Middle frontal gyrus (tissue), 1 donor: ENCODE measurements around the gene PRPF4.

Source experiments
- DNase-seq: peaks from one replicate; pipeline ENCODE4 v3.0.0-alpha.2; 2015; ENCODE audit warnings: low spot score; ENCODE audit errors: extremely low spot score

The PRPF4 gene

DNA sequence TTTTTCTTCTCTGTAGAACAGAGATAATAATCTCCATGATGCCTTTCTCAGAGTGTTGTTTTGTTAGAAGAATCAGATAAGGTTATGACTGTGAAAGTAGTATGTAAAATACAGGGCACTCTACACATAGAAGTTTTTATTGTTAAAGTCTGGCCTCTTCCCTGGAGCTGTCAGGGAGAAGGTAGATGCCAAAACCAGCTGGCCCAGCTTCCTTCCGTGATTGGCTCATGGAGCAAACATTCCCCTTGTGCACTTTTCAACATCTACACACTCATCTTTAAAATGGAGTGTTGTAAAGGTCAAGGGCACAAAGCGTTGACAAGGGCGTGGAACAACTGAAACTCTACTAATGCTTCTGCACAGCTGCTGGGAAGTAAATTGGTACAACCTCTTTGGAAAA lies 35.1 kb downstream of the PRPF4 start:
- no peak for DNase-seq

- no peak for DNase-seq
These were observed 36.5 kb downstream of the PRPF4 start for GRCh38 chr9:113311961-113312360.

- DNase-seq = no peak
These were observed 37.8 kb downstream of the PRPF4 start for GRCh38 chr9:113313261-113313660.

GRCh38 chr9:113315231-113315630 lies 39.8 kb downstream of the PRPF4 start:
- DNase-seq = no peak

DNA sequence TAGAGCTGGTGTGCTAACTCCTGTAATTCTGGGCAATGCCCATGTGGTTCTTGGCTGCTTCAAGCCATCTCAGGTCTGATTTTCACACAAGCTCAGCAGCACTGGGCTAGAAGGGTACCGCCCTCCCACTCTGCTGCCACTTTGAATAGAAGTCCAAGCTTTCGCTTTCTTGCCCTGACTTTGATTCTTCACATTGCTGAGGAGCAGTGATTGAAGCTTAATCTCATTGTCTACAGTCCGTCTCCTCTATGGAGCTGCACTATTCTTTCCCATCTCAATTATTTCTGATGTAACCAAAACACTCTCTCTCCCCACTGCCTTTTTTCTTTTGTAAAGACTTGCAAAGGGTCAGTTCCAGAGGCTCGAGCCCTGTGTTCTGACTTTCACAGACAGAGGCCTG lies 40.6 kb downstream of the PRPF4 start:
- DNase-seq = no peak

DNA sequence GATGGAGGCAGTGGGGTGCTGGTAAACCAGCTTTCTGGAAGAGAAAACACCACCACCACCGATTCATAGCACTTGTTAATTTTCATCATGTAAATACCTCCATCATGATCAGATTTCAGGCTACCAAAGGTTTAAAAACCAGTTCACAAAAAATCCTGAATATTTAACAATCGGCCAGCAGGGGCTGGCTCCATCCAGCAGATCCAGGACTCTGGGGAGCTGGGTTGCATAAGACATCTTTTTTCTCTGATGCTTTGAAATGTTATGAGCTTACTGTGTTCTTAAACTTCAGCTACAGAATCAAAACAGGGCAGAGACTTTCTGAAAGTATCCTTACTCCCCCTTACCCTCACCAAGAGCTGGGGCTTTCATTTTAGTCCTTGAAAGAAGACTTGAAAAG lies 42.3 kb downstream of the PRPF4 start:
- DNase-seq = no peak

DNA sequence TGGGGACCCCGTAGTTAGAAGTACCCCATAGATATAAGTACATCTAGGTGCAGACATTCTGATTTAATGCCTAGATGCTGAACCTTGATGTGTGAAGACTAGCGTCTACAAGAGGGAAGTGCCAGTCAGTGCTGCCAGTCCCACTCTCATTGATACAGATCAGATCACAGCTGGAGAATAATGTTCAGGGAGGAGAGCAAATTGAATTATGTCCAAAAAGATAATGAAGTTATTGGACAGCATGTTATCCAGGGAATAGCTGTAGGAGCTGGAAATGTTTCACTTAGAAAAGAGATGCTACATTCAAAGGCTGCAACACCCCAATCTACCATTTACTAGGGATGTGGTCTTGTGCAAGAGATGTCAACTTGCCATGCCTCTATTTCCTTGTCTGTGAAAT lies 43.6 kb downstream of the PRPF4 start:
- DNase-seq = no peak

GRCh38 chr9:113320051-113320450 lies 44.6 kb downstream of the PRPF4 start:
- DNase-seq = no peak

- no peak for DNase-seq
These were observed 47.2 kb downstream of the PRPF4 start for GRCh38 chr9:113322671-113323070.

DNA sequence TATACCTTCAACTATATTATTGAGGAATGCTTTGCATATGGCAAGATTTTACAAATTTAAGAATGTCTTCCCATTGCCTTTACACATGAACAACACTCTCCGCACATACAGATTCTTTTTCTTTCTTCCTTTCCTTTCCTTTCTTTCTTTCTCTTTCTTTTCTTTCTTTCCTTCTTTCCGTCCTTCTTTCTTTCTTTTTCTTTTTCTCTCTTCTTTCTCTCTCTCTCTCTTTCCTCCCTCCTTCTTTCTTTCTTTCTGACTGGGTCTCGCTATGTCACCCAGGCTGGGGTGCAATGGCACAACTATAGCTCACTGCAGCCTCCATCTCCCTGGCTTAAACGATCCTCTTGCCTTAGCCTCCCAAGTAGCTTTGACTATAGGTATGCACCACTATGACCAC lies 50.8 kb downstream of the PRPF4 start:
- no peak for DNase-seq

DNA sequence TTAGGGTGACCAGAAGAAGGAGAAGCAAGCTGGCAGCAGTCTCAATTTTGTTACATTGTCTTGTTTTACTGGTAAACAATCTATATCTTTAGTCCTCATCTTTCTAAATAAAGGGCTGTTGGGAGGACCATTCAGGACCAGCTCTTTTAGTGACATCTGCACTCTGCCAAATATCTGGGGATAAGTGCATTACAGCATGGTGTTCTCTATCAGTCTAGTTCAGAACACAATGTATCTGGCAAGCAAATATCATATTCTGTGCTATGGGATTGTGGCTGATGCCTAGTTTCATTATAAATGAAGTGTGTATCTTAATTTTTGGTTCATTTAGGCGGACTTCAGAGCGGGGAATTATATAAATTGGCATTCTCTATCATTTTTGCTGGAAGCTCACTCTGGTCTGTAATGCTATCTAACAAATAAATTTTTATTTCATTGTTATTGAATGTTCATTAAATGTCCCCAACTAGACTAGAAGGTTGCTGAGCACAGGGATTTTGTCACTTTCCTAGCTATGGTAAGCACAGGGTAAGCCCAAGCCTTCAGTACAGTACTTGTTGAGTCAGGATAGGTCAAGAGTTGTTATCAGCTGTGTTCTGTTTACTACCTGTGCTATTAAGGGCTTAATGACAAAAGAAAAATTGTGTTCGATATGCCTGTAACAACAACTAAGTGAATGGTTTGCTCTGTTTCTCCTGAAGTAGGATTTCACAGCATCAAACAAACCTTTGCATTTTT lies 52.8 kb downstream of the PRPF4 start:
- DNase-seq = no peak

GRCh38 chr9:113331780-113332179 lies 56.3 kb downstream of the PRPF4 start:
- no peak for DNase-seq

- no peak for DNase-seq
These were observed 62.3 kb downstream of the PRPF4 start for GRCh38 chr9:113337714-113338113.

GRCh38 chr9:113340011-113340699 lies 64.7 kb downstream of the PRPF4 start, which contains the start of gene WDR31:
TSS of gene WDR31 (minus strand) at chr9:113340275. CDS start at chr9:113332022, 8,253 bp downstream.
- peak; percentile 83 for DNase-seq

GRCh38 chr9:113341712-113342410 lies 66.4 kb downstream of the PRPF4 start:
- no peak for DNase-seq
